K562 (cell line): Measurements from ENCODE around the gene RFPL3. TPM values are rescaled to one million over a fixed set of nuclear protein-coding genes. Genes with fewer than 3 reads are reported as not detected.

Experiments
- ATAC-seq: fragments of 200-7000 bp; cut with Tn5 transposase; 3 replicates; pipeline ENCODE4 v1.9.1; 2020; ENCODE audit warnings: moderate library complexity
- BruUV-seq: library from RNA; stranded (reverse); fragments of 400-500 nt; replicated peaks from 2 replicates; lab custom pipeline; 2021; lab: Mats Ljungman, UMichigan
- CTCF ChIA-PET: fragments of 300-600 bp; formaldehyde crosslinking; extraction: SDS; loops from one replicate; lab custom pipeline; 2021; ENCODE audit warnings: low intra/inter-chr PET ratio; lab: Yijun Ruan, JAX
- POLR2A ChIA-PET: fragments of 300-600, 350-650 bp; sonication (Branson Sonifier 250); formaldehyde crosslinking; extraction: SDS; loops from one replicate; lab custom pipeline; 2021; ENCODE audit warnings: antibody characterized with exemption, inconsistent platforms; lab: Yijun Ruan, JAX
- DNase-seq, 4 experiments: peaks; one replicate each; pipeline versions ENCODE4 v3.0.0 to v3.0.0-alpha.2; 2011 to 2018; ENCODE audit warnings: low spot score in 3 of 4, mixed read lengths in 3 of 4; ENCODE audit errors: extremely low read depth in 1 of 4
- FAIRE-seq: peaks from 2 replicates; lab custom pipeline; 2011; peaks lifted over from hg19 to GRCh38; lab: Jason Lieb, UNC
- H2AFZ ChIP-seq: 2 replicates; pipeline ENCODE4 v1.6.0; 2011; ENCODE audit warnings: low read depth, low read length, control low read depth, inconsistent platforms
- H3K27ac ChIP-seq: fragments of 200-600 bp; 3 replicates; pipeline ENCODE4 v1.8.0; 2011; ENCODE audit warnings: low read depth, mild to moderate bottlenecking, control low read depth, inconsistent platforms, low read length, moderate library complexity, mixed read lengths; ENCODE audit errors: extremely low read depth
- H3K27me3 ChIP-seq, 2 experiments: fragments of 300-600 bp in 1 of 2; 2 replicates in 1 of 2; 3 replicates in 1 of 2; pipeline versions ENCODE4 v1.6.0 to v1.8.0; 2011; ENCODE audit warnings: inconsistent platforms in 2 of 2, low read length in 2 of 2, mild to moderate bottlenecking in 1 of 2, mixed read lengths in 1 of 2, moderate library complexity in 1 of 2; ENCODE audit not compliant: control insufficient read depth in 2 of 2, insufficient read depth in 2 of 2
- H3K36me3 ChIP-seq: fragments of 300-600 bp; 3 replicates; pipeline ENCODE4 v1.8.0; 2011; ENCODE audit warnings: mild to moderate bottlenecking, low read length, inconsistent platforms; ENCODE audit not compliant: control insufficient read depth, insufficient read depth
- H3K4me1 ChIP-seq, 2 experiments: fragments of 200-600 bp in 1 of 2; replicated peaks in 1 of 2; 2 replicates in 1 of 2; 3 replicates in 1 of 2; pipeline versions ENCODE4 v1.5.1 to v1.8.0; 2011; ENCODE audit warnings: inconsistent platforms in 2 of 2, low read length in 2 of 2, mild to moderate bottlenecking in 1 of 2, mixed read lengths in 1 of 2, moderate library complexity in 1 of 2; ENCODE audit not compliant: control insufficient read depth in 2 of 2, insufficient read depth in 2 of 2
- H3K4me2 ChIP-seq: 2 replicates; pipeline ENCODE4 v1.6.1; 2011; ENCODE audit warnings: low read length, control low read depth, inconsistent platforms, mixed read lengths; ENCODE audit not compliant: insufficient read depth
- H3K4me3 ChIP-seq: fragments of 200-600 bp; sonication (generic), shearing (Covaris generic); 2 replicates; pipeline ENCODE4 v1.5.1; 2016; ENCODE audit warnings: control low read depth, inconsistent platforms
- H3K79me2 ChIP-seq: fragments of 200-600 bp; 3 replicates; pipeline ENCODE4 v1.8.0; 2011; ENCODE audit warnings: low read length, inconsistent platforms; ENCODE audit not compliant: control insufficient read depth, insufficient read depth
- H3K9ac ChIP-seq, 2 experiments: 2 replicates each; pipeline versions ENCODE4 v1.6.0 to v1.6.1; 2011; ENCODE audit warnings: low read depth in 2 of 2, low read length in 2 of 2, control low read depth in 1 of 2, inconsistent platforms in 1 of 2, mild to moderate bottlenecking in 1 of 2, mixed read lengths in 1 of 2; ENCODE audit not compliant: insufficient read depth in 1 of 2
- H3K9me1 ChIP-seq: one replicate; pipeline ENCODE4 v1.6.0; 2011; ENCODE audit warnings: inconsistent platforms, mild to moderate bottlenecking, low read length, moderate library complexity; ENCODE audit not compliant: control insufficient read depth, insufficient read depth
- H3K9me3 ChIP-seq: replicated peaks from 2 replicates; pipeline ENCODE4 v1.5.1; 2011; ENCODE audit warnings: low read depth, low read length, inconsistent platforms; ENCODE audit not compliant: control insufficient read depth, insufficient read depth
- H4K20me1 ChIP-seq: replicated peaks from 2 replicates; pipeline ENCODE4 v1.6.1; 2011; ENCODE audit warnings: low read length, inconsistent platforms, mixed read lengths; ENCODE audit not compliant: control insufficient read depth, insufficient read depth
- CBFA2T2 ChIP-seq: fragments of 450-650 bp; conservative IDR thresholded peaks from 2 replicates; pipeline ENCODE4 v1.6.1; 2017; ENCODE audit warnings: mild to moderate bottlenecking
- NFIC ChIP-seq: fragments of 450-650 bp; IDR thresholded peaks from 2 replicates; pipeline ENCODE4 v1.6.1; 2017; ENCODE audit warnings: mild to moderate bottlenecking, inconsistent platforms
- PTBP1 ChIP-seq: fragments of 200-400 bp; formaldehyde crosslinking; IDR thresholded peaks from 2 replicates; pipeline ENCODE4 v1.6.1; 2017; ENCODE audit warnings: low read depth, low read length
- SRSF3 ChIP-seq: fragments of 200-400 bp; formaldehyde crosslinking; IDR thresholded peaks from 2 replicates; pipeline ENCODE4 v1.6.1; 2016; ENCODE audit warnings: mild to moderate bottlenecking, low read length, moderate library complexity; ENCODE audit not compliant: insufficient read depth
- ZBTB17 ChIP-seq: fragments of 450-650 bp; formaldehyde crosslinking; IDR thresholded peaks from 2 replicates; pipeline ENCODE4 v1.4.0; 2020; ENCODE audit warnings: mild to moderate bottlenecking
- WGBS: fragments of 100-300 bp; shearing (Covaris generic); methylation state at CpG from one replicate; pipeline ENCODE4 v1.1.6; 2016; ENCODE audit warnings: low coverage, mixed read lengths; ENCODE audit not compliant: insufficient coverage; ENCODE audit errors: missing lambda C conversion rate; 5-methylcytosine and 5-hydroxymethylcytosine counted together
- in situ Hi-C: fragments of 300-500 bp; cut with MboI; formaldehyde crosslinking; loops from 4 replicates; pipeline ENCODE4 v1.15.0; 2018; ENCODE audit warnings: inconsistent platforms, mixed read lengths
- intact Hi-C: fragments of 100-400 bp; cut with micrococcal nuclease; formaldehyde crosslinking; loops from 2 replicates; pipeline ENCODE4 v1.14.2; 2022
- polyA plus RNA-seq, 8 experiments: library from polyadenylated mRNA; depleted of rRNA in 4 of 8; stranded (reverse) in 5 of 8; unstranded in 3 of 8; fragments of >200 nt; fragmentation: Nextera tagmentation in 2 of 8; fragmentation: Illumina TruSeq in 1 of 8; extraction: Ambion mirVana in 2 of 8; extraction: Trizol in 1 of 8; gene quantifications; 2 replicates each; pipeline versions ENCODE4 v1.2.1 to v1.2.3, GENCODE V29; 2011 to 2014; ENCODE audit warnings: inconsistent platforms in 1 of 8, missing spikeins in 1 of 8
- total RNA-seq, 7 experiments: library from RNA; depleted of rRNA in 6 of 7; stranded (reverse); fragments of >200 nt in 6 of 7; fragmentation: Illumina TruSeq in 2 of 7; extraction: Trizol in 2 of 7; gene quantifications; 2 replicates each; pipeline versions ENCODE4 v1.2.1 to v1.2.3, GENCODE V29; 2011 to 2021; ENCODE audit warnings: low replicate concordance in 1 of 7
- TF ChIP-seq, protein P1 (sequence below): sonication (generic); formaldehyde crosslinking; IDR thresholded peaks from 2 replicates; pipeline ENCODE4 v1.8.1; 2023; ENCODE audit warnings: mild to moderate bottlenecking, missing genetic modification reagents
- TF ChIP-seq, protein P2 (sequence below): sonication (generic); formaldehyde crosslinking; IDR thresholded peaks from 2 replicates; pipeline ENCODE4 v1.5.0; 2020; ENCODE audit warnings: missing genetic modification reagents
- TF ChIP-seq, protein P3 (sequence below): fragments of 250-450 bp; sonication (Bioruptor Pico); IDR thresholded peaks from 2 replicates; pipeline ENCODE4 v1.9.0; 2021; ENCODE audit warnings: mild to moderate bottlenecking

Gene RFPL3
- total and polyA plus RNA-seq, 9 of the 15 experiments (the other 6 are each of a cell fraction or from before 2014, with no cell fraction given), result not detected

GRCh38 chr22:32326647-32327046 is 31.0 kb upstream of the RFPL3 start (continued):
- TF ChIP-seq, protein P1, sequence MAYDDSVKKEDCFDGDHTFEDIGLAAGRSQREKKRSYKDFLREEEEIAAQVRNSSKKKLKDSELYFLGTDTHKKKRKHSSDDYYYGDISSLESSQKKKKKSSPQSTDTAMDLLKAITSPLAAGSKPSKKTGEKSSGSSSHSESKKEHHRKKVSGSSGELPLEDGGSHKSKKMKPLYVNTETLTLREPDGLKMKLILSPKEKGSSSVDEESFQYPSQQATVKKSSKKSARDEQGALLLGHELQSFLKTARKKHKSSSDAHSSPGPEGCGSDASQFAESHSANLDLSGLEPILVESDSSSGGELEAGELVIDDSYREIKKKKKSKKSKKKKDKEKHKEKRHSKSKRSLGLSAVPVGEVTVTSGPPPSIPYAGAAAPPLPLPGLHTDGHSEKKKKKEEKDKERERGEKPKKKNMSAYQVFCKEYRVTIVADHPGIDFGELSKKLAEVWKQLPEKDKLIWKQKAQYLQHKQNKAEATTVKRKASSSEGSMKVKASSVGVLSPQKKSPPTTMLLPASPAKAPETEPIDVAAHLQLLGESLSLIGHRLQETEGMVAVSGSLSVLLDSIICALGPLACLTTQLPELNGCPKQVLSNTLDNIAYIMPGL (CRISPR knock-in tag), result no peak
- no peak for TF ChIP-seq NFIC
- TF ChIP-seq, protein P2, sequence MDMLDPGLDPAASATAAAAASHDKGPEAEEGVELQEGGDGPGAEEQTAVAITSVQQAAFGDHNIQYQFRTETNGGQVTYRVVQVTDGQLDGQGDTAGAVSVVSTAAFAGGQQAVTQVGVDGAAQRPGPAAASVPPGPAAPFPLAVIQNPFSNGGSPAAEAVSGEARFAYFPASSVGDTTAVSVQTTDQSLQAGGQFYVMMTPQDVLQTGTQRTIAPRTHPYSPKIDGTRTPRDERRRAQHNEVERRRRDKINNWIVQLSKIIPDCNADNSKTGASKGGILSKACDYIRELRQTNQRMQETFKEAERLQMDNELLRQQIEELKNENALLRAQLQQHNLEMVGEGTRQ (CRISPR knock-in tag), result no peak
- TF ChIP-seq CBFA2T2, result no peak

- Histone ChIP-seq H3K27me3 (peaks cover 0 to 5% of the 10 kb centered on the region in 2 experiments; a peak in 1 of 5 replicates), H3K9me3 (no peaks in the 10 kb centered on the region), H3K4me2 (no peak overlapping the region), H2AFZ (no peak overlapping the region), H4K20me1 (no peaks in the 10 kb centered on the region), H3K36me3 (no peaks in the 10 kb centered on the region), H3K9me1 (no peaks in the 10 kb centered on the region), H3K79me2 (no peaks in the 10 kb centered on the region), H3K4me3 (no peak overlapping the region), H3K27ac (no peak overlapping the region), H3K9ac (no peak overlapping the region), H3K4me1 (peaks cover 0 to 3% of the 10 kb centered on the region in 2 experiments; a peak in 1 of 5 replicates)
- in situ Hi-C loops (no loop called here), intact Hi-C loops (no loop called here)
- 5% methylated on average over 4 of the region's 4 CpGs for WGBS
- TF ChIP-seq PTBP1 (no peak), SRSF3 (no peak), ZBTB17 (CRISPR knock-in tag) (no peak)
- TF ChIP-seq, protein P3, sequence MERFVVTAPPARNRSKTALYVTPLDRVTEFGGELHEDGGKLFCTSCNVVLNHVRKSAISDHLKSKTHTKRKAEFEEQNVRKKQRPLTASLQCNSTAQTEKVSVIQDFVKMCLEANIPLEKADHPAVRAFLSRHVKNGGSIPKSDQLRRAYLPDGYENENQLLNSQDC (CRISPR knock-in tag), result no peak
- no peak for ATAC-seq
- POLR2A ChIA-PET, result no interaction called here
- CTCF ChIA-PET, result no interaction called here
- DNase-seq, result no peak
- no peak for FAIRE-seq
- BruUV-seq, result no TSS peak
Observed at GRCh38 chr22:32327066-32327465, 30.6 kb upstream of the RFPL3 start.
